CD4-positive, alpha-beta T cell treated with Interleukin-10 for 1 hour (primary cell): Measurements from ENCODE around the gene DENND1A.
"Not testable (repeated sequence)": the region's sequence is repeated elsewhere in the genome, so short reads cannot be mapped to it uniquely, and the experiment has no call there.

ENCODE experiments used
- DNase-seq: peaks from one replicate; pipeline ENCODE4 v3.0.0-alpha.2; 2020

The DENND1A gene

DNA sequence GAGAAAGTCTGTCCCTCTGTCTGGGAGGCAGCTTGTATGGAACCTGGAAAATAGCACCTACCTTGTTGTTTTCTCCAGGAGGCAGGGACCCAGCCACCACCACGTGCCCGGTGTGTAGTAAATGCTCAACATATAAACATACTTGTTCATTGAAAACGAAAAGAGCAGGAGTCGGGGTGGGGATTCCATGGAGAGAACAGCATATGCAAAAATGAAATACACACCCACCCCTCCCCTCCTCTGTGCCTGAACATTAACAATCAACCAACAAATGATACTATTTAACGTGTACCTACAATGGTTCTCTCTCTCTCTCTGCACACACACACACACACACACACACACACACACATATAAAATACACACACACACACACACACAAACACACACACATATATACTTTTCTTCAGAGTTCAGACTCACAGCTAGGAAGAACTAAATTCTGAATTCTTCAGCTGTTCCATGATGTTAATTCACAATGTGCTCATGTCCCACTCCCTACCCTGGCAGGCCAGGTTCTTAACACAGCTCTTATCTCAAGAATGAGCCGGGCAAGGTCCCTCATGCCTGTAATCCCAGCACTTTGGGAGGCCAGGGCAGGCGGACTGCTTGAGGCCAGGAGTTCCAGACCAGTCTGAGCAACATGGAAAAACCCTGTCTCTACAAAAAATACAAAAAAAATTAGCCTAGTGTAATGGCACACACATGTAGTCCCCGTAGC, 16.3 kb upstream of the DENND1A start:
- DNase-seq, result no peak

DNA sequence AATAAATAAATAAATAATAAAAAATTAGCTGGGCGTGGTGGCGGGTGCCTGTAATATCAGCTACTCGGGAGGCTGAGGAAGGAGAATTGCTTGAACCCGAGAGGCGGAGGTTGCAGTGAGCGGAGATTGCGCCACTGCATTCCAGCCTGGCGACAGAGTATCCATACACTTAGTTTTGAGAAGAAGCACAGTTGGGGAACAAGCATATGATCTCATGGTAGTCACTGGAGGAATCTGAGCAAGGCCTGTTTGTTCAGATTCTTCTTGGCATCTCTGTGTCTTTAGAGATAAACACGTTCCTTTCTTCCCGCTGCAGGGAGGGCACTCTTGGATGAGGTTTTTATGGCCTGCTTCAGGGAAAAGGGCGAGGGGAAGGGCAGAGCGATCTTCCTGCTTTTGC, 15.6 kb upstream of the DENND1A start:
- DNase-seq, result no peak

DNA sequence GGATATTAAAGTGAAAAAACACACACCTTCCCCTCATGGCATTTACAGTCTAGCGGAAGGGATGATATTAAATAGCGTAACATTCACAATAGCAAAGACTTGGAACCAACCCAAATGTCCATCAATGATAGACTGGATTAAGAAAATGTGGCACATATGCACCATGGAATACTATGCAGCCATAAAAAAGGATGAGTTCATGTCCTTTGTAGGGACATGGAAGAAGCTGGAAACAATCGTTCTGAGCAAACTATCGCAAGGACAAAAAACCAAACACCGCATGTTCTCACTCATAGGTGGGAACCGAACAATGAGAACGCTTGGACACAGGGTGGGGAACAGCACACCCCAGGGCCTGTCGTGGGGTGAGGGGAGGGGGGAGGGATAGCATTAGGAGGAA, 14.5 kb upstream of the DENND1A start:
- not testable (repeated sequence) for DNase-seq

DNA sequence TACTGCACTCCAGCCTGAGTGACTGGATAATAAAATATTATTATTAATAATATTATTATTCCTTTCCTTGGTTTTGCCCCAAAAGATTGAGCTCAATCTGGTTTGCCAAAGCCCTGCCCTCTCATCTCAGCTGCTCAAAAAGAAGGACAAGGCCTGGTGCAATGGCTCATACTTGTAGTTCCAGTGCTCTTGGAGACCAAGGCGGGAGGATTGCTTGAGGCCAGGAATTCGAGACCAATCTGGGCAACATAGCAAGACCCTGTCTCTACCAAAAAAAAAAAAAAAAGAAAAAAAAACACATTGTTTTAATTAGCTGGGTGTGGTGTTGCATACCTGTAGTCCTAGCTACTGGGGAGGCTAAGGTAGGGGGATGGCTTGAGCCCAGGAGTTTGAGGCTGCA, 13.7 kb upstream of the DENND1A start:
- no peak for DNase-seq

DNA sequence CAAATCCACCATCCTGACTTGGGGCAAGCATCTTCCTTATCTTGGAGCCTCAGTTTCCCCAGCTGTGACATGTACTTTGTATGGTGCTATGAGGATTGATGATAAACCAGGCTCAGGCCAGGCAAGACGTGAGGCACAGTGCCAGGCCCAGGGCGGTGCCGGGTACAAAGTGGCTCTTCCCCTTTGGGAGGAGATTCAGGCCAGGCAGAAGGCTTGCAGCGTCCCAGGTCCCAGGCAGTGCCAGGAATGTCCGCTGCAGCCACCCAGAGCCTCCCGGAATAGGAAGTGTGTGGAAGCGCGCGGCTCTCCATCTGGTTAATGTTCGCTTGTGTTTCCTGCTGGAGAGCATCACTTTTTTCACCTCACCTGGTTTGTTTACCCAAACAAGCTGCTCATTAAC, 12.6 kb upstream of the DENND1A start:
- no peak for DNase-seq

DNA sequence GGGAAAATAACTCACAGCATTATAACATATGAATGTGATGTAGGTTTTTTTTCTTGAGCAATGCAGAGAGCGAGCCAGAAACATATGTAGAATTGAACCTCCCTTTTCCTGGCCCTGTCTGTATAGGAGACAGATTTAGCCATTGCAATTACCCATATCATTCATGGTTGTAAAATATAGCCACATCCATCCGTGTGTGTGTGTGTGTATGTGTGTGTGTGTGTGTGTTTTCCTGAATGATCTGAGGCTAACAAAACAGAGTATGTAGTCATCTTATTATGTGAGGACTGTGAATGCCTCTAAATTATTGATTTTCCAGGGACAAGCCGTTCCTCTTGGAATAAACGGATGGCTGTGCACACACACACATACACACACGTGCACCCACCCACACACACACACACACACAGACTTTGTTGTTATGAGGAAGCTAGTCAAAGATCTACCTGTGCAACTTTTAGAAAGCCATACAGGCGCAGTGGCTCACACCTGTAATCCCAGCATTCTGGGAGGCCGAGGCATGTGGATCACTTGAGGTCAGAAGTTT, 11.7 kb upstream of the DENND1A start:
- DNase-seq, result no peak

DNA sequence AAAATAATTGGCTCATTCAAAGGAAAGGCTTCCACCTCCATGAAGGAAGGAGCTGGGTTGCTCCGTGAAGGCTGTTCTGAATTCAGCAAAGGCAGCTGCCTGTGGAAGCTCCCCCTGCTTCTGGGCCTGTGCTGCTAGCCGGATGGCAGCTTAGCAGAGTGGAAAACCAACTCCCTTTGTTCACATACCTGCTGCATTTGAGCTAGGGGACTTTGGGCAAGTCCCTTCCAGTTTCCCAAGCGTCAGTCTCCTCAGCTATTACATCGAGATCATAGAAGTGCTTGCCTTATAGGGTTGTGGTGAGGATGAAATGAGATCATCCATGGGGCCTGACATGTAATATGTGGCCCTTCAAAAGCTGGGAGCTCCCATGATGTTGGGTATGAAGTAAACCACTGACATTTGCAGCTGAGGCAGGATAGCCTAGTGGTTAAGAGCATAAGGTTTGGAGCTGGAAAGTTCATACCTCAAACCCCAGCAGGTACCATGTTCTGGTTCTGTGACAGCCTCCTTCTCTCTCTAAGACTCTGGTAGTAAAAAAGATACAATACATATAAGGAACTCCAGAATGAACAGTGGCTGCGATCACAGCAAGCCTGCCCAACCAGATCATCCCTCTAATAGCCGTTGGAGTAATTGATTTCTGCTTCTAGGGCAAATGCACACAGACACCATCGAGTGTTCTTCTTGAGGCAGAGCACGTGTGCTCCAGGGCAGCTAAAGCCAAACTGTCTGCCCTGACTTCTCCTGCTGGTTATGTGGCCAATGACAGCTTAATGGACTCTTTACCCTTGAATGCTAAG, 11.0 kb upstream of the DENND1A start:
- DNase-seq, result no peak

DNA sequence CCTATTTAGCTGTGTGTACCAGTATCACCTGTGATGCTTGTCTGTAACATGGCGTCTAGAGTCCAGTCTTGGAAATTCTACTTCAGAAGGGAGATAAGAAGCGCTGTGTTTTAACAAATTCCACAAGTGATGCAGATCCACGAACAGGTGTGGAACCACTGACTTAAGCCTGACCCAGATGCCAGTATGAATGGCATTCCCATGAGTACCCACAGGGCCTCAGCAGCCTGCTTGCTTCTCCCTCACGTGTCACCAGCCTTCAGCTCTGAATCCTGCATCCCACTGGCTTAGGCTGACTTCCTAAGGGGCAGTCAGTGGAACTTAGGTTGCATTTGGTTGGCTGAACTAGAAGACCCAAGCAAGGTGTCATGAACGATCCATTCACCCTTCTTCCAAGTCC, 8.5 kb upstream of the DENND1A start:
- no peak for DNase-seq

DNA sequence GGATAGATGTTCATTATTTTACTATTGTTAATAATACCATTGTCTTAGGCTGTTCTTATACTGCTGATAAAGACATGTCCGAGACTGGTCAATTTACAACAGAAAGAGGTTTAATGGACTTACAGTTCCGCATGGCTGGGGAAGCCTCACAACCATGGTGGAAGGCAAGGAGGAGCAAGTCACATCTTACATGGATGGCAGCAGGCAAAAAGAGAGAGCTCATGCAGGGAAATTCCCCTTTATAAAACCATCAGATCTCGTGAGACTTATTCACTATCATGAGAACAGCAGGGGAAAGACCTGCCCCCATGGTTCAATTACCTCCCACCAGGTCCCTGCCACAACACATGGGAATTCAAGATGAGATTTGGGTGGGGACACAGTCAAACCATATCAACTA, 6.6 kb upstream of the DENND1A start:
- not testable (repeated sequence) for DNase-seq

DNA sequence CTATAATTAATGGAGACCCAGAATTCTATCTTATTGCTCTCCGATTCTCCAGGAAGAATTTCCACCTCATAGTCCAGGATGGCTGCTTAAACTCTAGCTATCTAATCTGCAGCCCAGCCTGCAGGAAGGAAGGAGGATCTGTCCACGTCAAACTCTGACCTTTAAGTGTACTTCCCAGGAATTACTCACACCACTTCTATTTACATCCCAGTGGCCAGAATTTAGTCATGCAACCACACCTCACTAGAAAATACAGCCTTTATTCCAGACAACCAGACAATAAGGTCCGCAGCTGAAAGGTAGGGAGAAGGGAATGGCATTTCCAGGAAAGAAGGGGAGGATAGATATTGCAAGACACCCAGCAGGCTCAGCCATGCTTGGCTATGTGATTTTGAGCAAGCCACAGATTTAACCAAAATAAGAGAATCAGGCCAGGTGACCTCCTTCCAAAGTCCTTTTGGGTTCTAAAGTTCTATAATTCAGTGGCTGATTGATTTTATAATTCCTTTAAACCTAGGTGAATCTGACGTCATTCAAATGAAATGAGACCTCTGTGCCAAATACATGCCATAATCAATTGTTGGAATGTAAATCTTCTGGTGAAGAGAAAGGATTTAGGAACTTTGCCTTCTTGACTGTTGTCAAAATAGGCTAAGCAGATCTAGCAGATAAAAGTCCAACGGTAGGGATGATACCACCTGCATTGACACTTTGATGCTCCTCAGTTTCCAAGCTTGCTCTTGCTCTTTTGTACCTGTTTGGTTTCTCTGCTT, 3.7 kb upstream of the DENND1A start:
- DNase-seq, result no peak

DNA sequence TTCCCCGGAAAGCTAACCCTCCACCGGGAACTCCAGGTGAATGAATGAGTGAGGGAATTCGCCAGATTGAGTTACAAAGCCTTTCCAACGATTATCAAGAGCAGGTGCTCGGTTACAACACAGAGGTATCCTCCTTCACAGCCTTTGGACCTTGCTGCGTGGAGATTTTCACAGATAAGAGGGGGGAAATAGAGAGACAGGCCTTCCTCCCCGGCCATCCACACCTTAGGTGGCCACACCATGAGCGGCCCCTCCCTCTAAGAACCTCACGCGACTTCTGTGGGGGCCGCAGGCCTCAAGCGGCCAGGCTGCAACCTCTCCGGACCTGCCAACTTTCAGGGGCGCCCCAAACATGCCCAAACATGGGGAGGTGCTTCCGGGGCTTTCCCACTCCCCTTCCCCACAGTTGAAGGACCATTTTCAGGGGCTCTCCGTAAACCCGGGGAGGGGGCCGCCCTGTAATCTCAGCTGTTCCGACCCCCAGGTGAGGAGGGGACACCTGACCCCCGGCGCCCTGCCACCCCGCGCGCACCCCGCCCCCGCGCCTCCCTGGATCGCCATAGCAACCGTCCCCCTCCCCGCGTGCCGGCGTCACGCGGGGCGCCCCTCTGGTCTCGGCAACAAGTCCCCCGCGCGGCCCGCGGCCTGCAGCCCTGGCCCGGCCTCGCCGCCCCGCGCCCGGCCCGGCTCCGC, 603 bp downstream of the DENND1A start:
- peak; percentile 0 for DNase-seq

DNA sequence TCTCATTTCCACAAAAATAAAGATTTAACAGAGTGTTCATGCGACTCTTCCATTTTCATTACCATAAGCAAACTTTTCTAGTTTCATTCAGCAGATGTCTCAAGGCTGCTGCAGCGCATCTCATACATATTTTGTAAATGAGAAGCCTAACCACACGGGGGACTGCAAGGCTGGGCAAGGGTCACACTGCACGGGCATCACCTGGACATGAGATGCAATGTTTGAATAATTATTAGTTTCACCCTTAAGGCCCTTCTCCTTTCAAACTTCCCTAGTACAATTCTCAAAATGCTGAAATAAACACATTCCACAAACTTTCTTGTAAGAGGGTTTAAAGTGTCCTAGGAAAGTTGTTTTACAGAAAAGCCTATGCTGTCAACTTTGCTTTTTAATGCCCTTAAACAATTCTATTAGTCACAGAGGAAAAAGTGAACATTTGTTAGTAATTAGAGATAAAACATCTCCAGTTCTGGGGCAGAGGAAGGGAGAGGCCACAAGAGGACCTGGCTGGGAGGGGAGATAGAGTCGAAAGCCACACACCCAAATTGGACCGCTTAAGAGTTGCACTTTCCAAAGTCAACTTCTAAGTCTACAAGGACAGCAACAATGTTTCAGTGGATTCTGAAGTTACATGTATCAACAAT, 1.3 kb downstream of the DENND1A start:
- no peak for DNase-seq

DNA sequence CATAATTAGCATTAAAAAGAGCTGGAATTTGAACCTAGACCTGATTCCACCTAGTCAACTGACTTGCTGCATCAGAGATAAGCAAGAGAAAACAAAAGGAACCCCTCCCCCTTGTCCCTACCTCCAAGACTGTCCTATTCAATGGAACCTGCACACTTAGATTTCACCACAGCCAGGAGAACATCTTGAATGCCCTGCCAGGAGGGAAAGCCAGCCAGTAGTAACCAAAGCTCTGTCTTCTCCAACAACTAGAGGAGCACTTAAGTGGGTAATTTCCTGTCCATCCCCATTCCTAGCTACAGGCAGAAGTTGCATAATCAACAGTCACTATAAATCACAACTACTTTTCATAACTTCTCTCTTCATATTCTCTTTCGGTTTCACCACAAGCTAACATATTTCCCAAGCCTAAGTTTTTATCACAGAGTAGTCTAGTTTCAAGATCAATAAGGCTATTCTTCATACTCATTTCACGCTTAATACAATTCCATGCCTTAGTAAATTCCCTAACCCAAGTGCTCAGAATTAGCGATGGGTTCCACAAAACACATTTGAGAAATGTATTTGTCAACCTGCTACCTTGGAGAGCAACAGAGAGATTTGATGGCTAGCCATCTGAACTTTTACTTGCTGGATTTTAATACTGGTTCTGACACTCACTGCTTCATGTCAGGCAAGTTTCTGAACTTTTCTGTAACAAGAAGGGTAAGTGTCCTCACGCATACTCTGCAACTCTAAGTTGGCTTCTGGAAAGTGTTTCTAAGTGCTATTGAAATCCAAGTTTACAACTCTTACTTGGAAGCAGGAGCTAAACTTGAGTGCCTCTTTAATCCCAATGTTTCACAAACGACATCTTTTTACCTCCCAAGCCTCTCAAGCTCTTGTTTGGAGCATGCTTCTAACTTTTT, 2.0 kb downstream of the DENND1A start:
- DNase-seq, result peak; percentile 3

DNA sequence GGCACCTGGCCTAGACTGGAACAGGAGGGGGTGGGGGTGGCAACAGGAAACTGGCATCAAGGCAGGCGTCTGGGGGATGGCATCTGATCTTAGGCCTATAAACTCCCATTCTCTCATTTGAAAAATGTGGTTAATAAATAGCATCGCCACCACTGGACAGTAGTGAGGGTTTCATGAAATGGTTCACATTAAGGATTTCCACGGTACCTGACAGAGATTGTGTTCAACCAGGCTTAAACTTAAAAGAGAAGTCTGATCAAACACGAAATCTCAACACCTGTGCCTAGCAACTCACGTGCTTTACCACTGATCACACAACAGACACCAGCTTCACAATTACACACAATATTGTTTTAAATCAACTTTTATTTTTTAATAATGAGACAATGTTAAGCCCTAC, 3.0 kb downstream of the DENND1A start:
- no peak for DNase-seq

DNA sequence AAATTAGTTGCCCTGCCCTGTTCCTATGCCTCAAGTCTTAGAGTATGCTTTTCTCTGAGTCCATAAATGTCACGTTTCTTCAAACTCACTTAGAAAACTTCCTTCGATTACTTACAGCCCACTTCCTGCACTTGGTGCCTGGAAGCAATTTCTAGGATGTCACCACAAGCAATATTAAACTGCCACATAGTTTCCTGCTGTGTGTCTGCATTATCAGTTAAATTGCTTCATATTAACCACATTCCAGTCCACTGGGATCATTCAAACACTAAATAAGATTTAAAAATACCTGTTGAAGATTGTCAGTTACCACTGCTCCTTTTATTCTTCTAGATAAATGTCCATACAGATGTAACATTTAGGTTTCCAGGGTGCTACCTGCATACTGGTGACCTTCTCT, 4.1 kb downstream of the DENND1A start:
- no peak for DNase-seq

DNA sequence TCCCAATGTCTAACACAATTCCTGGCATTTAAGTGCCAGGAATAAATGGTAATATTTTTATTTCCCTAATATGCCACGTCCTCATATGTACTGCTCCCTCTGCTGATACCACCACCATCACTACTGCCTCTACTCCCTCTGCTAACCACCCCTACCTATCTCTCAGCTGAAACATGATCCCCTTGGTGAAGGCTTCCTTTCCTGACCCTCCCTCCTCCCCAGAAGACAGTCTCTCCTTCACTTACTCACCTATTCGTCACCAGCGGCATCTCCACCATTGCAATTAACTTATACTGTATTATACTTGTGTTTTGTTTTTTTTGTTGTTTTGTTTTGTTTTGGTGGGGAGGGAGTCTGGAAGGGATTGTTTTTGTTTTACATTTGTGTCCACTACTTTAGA, 4.8 kb downstream of the DENND1A start:
- DNase-seq, result no peak

DNA sequence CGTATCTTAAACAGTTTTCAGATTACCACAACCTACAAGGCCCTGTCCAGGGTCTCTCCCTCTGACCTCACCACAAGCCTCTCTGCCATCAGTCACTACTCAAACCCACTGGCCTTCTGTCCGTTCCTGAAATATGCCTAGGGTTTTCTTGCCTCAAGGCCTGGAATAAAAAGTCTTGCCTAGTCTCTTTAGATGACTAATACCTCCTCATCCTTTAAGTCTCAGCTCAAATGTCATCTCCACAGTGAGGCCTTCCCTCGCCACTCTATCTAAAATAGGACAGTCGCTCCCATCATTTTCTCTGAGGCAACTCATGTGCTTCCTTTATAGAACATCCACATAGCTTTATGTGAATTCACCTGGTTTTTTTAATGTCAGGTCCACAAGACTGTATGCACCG, 5.2 kb downstream of the DENND1A start:
- no peak for DNase-seq

DNA sequence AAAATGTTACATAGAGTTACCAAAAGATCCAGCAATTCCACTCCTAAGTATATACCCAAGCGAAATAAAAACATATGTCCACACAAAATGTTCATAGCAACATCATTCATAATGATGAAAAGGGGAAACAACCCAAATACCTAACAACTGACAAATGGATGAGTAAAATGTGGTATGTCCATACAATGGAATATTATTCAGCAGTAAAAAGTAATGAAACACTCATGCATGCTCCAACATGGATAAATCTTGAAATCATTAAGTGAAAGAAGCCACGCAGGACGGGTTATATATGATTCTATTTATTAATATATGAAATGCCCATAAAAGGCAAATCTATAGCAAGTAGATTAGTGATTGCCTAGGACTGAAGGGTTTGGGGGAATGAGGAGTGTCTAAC, 6.0 kb downstream of the DENND1A start:
- no peak for DNase-seq

DNA sequence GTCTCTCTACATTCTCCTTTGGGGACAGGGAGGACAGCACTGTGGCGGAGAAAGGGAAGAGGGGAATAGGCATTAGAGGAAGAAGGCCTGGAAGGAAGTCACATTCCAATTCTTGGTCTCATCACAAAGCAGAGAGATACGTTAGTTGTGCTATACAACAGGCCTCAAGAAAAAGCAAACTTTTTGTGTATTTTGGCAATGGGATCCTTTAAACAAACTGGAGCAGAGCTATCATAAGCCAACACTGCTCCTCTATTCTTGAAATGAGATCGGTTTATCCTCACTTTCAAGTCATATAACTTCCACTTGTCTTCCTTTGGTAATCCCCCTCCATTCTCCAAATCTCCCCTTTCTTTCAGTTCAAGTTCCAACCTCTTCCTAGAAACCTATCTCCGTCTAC, 6.5 kb downstream of the DENND1A start:
- DNase-seq, result no peak

DNA sequence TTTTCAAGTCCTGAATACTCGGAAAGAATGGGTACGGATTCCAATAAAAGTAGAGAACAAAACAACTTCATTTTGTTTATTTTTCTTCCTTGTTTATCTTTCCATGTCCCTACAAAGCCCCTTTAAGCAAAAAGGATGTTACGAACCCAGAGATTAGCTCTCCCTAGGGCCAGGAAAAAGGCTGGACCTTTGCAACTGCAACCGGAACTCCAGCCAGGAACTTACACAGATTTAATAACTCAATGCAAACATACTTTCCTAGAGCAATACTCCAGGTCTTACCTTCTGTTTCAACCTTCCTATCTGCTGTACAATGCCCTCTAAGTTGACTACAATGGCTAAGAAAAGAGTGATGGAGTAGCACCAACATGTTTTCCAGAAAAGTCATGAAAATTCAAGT, 7.0 kb downstream of the DENND1A start:
- DNase-seq, result no peak

DNA sequence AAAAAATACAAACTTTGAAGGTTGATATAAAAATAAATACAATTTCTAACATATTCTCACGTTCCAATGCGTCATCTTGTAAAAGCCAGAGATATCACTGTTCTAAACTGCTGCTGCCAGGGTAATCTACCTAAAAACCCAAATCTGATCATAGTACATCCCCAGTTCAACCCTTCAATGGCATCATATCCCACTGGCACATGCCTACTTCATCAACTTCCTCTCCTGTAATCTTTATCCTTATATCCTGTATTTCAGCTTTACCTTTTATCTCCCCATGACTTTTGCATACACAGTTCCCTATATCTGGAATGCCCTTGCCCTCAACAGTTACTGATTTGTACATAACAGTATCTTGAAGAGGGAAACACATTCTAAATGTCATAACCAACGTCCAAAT, 7.5 kb downstream of the DENND1A start:
- no peak for DNase-seq
